HepG2 (cell line): ENCODE data around the gene TBC1D16. TPM values are rescaled to one million over a fixed set of nuclear protein-coding genes. Genes with fewer than 3 reads are reported as not detected.

Source experiments
- AGO2 ChIP-seq: fragments of 200-400 bp; formaldehyde crosslinking; optimal IDR thresholded peaks from 2 replicates; pipeline ENCODE3; 2017; ENCODE audit warnings: mild to moderate bottlenecking, low read depth, low read length, moderate library complexity
- HNRNPH1 ChIP-seq: fragments of 200-400 bp; formaldehyde crosslinking; optimal IDR thresholded peaks from 2 replicates; pipeline ENCODE3; 2017; ENCODE audit warnings: mild to moderate bottlenecking, low read depth, low read length
- KDM1A ChIP-seq: IDR thresholded peaks from 2 replicates; pipeline ENCODE4 v1.6.1; 2016; ENCODE audit warnings: missing compliant biosample characterization
- NFE2L1 ChIP-seq: sonication (generic); formaldehyde crosslinking; IDR thresholded peaks from 2 replicates; pipeline ENCODE4 v1.4.0; 2020; ENCODE audit warnings: missing genetic modification reagents, mild to moderate bottlenecking, borderline replicate concordance
- PCBP2 ChIP-seq: fragments of 200-400 bp; formaldehyde crosslinking; optimal IDR thresholded peaks from 2 replicates; pipeline ENCODE3; 2018; ENCODE audit warnings: low read length, low read depth; ENCODE audit not compliant: poor library complexity, severe bottlenecking
- RFX1 ChIP-seq: fragments of 450-650 bp; IDR thresholded peaks from 2 replicates; pipeline ENCODE4 v1.6.1; 2017
- SP1 ChIP-seq, 2 experiments: fragments of 450-650 bp in 1 of 2; sonication (generic) in 1 of 2; formaldehyde crosslinking in 1 of 2; IDR thresholded peaks; 2 replicates each; pipeline versions ENCODE4 v1.4.0 to v1.6.1; 2016 to 2020; ENCODE audit warnings: missing genetic modification reagents in 1 of 2
- ZIK1 ChIP-seq: sonication (generic); formaldehyde crosslinking; IDR thresholded peaks from 2 replicates; pipeline ENCODE4 v1.5.0; 2020; ENCODE audit warnings: mild to moderate bottlenecking, low read depth, missing genetic modification reagents, borderline replicate concordance
- ZNF138 ChIP-seq: sonication (generic); formaldehyde crosslinking; IDR thresholded peaks from 2 replicates; pipeline ENCODE4 v1.5.0; 2020; ENCODE audit warnings: mild to moderate bottlenecking, low read depth, missing genetic modification reagents
- ZNF775 ChIP-seq: sonication (generic); formaldehyde crosslinking; IDR thresholded peaks from 2 replicates; pipeline ENCODE4 v1.4.0; 2020; ENCODE audit warnings: missing genetic modification reagents, mild to moderate bottlenecking, moderate library complexity, borderline replicate concordance
- polyA plus RNA-seq, 8 experiments: library from polyadenylated mRNA; depleted of rRNA in 3 of 8; stranded (reverse) in 7 of 8; unstranded in 1 of 8; fragments of >200 nt; fragmentation: Illumina TruSeq in 4 of 8; extraction: Trizol in 4 of 8; gene quantifications; 2 replicates each; pipeline versions ENCODE4 v1.2.1 to v1.2.3, GENCODE V29; 2011 to 2016; ENCODE audit warnings: low read depth in 4 of 8, missing spikeins in 1 of 8, mixed read lengths in 1 of 8; ENCODE audit not compliant: insufficient read depth in 1 of 8
- total RNA-seq, 5 experiments: library from RNA; depleted of rRNA; stranded (reverse); fragments of >200 nt; fragmentation: Illumina TruSeq; extraction: Trizol; gene quantifications; 2 replicates each; pipeline ENCODE4 v1.2.3, GENCODE V29; 2016; ENCODE audit warnings: low read depth in 1 of 5
- TF ChIP-seq, protein P1 (sequence below): sonication (generic); formaldehyde crosslinking; IDR thresholded peaks from 2 replicates; pipeline ENCODE4 v1.4.0; 2020; ENCODE audit warnings: missing genetic modification reagents
- TF ChIP-seq, protein P2 (sequence below): sonication (generic); formaldehyde crosslinking; IDR thresholded peaks from 2 replicates; pipeline ENCODE4 v1.4.0; 2020; ENCODE audit warnings: missing genetic modification reagents, mild to moderate bottlenecking, borderline replicate concordance
- TF ChIP-seq, protein P3 (sequence below): sonication (generic); formaldehyde crosslinking; IDR thresholded peaks from 2 replicates; pipeline ENCODE4 v1.5.0; 2020; ENCODE audit warnings: missing genetic modification reagents
- TF ChIP-seq, protein P4 (sequence below): sonication (generic); formaldehyde crosslinking; IDR thresholded peaks from 2 replicates; pipeline ENCODE4 v1.4.0; 2020; ENCODE audit warnings: missing genetic modification reagents, borderline replicate concordance
- TF ChIP-seq, protein P5 (sequence below): sonication (generic); formaldehyde crosslinking; IDR thresholded peaks from 2 replicates; pipeline ENCODE4 v1.4.0; 2020; ENCODE audit warnings: missing genetic modification reagents

The TBC1D16 gene
- total and polyA plus RNA-seq, 2 of the 13 experiments (the other 11 are each of a cell fraction or from before 2014, with no cell fraction given), result 14.9 to 24.9 TPM

DNA sequence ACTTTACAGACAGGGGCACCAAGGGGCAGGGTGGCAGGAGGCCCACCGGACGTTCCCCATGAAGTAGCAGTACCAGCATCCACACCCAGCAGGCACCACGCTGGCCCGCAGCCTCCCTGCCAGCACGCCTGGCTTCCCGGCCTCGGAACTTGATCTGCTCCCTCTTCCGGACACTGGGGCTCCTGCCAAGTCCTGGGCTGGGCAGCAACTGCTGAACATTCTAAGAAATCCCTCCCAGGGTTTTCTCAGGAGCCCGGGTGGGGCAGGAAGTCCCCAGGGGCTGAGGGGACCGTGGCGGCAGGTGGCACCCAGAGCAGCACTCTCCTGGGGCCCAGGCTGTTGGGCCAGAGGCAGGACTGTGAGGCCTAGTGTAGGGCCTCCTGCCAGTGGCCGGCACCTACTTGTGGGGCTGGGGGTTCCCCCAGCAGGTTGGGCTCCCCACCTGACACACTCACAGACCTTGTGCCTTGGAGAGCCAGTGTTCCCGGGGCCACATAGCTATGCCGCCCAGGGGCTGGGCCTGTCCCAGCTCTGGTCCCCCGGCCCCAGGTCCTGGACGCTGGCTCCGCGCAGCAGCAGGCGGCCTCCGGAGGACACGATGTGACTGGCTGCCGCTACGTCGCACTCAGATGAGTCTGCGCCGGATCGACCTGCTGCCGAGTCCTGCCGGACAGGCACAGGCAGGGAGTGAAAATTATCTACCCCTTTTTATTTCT is 110.3 kb downstream of the TBC1D16 start (continued):
- TF ChIP-seq, protein P1, sequence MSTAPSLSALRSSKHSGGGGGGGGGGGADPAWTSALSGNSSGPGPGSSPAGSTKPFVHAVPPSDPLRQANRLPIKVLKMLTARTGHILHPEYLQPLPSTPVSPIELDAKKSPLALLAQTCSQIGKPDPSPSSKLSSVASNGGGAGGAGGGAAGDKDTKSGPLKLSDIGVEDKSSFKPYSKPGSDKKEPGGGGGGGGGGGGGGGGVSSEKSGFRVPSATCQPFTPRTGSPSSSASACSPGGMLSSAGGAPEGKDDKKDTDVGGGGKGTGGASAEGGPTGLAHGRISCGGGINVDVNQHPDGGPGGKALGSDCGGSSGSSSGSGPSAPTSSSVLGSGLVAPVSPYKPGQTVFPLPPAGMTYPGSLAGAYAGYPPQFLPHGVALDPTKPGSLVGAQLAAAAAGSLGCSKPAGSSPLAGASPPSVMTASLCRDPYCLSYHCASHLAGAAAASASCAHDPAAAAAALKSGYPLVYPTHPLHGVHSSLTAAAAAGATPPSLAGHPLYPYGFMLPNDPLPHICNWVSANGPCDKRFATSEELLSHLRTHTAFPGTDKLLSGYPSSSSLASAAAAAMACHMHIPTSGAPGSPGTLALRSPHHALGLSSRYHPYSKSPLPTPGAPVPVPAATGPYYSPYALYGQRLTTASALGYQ, result no peak
- TF ChIP-seq, protein P2, sequence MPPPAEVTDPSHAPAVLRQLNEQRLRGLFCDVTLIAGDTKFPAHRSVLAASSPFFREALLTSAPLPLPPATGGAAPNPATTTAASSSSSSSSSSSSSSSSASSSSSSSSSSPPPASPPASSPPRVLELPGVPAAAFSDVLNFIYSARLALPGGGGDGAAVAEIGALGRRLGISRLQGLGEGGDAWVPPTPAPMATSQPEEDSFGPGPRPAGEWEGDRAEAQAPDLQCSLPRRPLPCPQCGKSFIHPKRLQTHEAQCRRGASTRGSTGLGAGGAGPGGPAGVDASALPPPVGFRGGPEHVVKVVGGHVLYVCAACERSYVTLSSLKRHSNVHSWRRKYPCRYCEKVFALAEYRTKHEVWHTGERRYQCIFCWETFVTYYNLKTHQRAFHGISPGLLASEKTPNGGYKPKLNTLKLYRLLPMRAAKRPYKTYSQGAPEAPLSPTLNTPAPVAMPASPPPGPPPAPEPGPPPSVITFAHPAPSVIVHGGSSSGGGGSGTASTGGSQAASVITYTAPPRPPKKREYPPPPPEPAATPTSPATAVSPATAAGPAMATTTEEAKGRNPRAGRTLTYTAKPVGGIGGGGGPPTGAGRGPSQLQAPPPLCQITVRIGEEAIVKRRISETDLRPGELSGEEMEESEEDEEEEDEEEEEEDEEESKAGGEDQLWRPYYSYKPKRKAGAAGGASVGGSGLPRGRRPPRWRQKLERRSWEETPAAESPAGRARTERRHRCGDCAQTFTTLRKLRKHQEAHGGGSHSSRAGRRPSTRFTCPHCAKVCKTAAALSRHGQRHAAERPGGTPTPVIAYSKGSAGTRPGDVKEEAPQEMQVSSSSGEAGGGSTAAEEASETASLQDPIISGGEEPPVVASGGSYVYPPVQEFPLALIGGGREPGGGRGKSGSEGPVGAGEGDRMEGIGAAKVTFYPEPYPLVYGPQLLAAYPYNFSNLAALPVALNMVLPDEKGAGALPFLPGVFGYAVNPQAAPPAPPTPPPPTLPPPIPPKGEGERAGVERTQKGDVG, result peak; percentile 3; the same call in 1 of the 2 replicates
- TF ChIP-seq, protein P3, sequence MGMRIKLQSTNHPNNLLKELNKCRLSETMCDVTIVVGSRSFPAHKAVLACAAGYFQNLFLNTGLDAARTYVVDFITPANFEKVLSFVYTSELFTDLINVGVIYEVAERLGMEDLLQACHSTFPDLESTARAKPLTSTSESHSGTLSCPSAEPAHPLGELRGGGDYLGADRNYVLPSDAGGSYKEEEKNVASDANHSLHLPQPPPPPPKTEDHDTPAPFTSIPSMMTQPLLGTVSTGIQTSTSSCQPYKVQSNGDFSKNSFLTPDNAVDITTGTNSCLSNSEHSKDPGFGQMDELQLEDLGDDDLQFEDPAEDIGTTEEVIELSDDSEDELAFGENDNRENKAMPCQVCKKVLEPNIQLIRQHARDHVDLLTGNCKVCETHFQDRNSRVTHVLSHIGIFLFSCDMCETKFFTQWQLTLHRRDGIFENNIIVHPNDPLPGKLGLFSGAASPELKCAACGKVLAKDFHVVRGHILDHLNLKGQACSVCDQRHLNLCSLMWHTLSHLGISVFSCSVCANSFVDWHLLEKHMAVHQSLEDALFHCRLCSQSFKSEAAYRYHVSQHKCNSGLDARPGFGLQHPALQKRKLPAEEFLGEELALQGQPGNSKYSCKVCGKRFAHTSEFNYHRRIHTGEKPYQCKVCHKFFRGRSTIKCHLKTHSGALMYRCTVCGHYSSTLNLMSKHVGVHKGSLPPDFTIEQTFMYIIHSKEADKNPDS, result no peak
- TF ChIP-seq ZNF775, result no peak
- TF ChIP-seq HNRNPH1, result no peak
- TF ChIP-seq KDM1A (CRISPR knock-in tag), result no peak
- TF ChIP-seq NFE2L1, result 0 out of 2 replicates have a peak, but pooled peaks have one; percentile 29
- TF ChIP-seq, protein P4, sequence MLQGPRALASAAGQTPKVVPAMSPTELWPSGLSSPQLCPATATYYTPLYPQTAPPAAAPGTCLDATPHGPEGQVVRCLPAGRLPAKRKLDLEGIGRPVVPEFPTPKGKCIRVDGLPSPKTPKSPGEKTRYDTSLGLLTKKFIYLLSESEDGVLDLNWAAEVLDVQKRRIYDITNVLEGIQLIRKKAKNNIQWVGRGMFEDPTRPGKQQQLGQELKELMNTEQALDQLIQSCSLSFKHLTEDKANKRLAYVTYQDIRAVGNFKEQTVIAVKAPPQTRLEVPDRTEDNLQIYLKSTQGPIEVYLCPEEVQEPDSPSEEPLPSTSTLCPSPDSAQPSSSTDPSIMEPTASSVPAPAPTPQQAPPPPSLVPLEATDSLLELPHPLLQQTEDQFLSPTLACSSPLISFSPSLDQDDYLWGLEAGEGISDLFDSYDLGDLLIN (CRISPR knock-in tag), result no peak
- TF ChIP-seq PCBP2, result no peak
- TF ChIP-seq, protein P5, sequence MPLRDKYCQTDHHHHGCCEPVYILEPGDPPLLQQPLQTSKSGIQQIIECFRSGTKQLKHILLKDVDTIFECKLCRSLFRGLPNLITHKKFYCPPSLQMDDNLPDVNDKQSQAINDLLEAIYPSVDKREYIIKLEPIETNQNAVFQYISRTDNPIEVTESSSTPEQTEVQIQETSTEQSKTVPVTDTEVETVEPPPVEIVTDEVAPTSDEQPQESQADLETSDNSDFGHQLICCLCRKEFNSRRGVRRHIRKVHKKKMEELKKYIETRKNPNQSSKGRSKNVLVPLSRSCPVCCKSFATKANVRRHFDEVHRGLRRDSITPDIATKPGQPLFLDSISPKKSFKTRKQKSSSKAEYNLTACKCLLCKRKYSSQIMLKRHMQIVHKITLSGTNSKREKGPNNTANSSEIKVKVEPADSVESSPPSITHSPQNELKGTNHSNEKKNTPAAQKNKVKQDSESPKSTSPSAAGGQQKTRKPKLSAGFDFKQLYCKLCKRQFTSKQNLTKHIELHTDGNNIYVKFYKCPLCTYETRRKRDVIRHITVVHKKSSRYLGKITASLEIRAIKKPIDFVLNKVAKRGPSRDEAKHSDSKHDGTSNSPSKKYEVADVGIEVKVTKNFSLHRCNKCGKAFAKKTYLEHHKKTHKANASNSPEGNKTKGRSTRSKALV, result no peak
- no peak for TF ChIP-seq SP1 (IDR thresholded peaks at IDR 0.05)
- no peak; the same call in 1 of the 2 replicates for TF ChIP-seq SP1 (CRISPR knock-in tag; IDR thresholded peaks at IDR 0.05)
- TF ChIP-seq RFX1, result no peak
- no peak for TF ChIP-seq ZNF138 (CRISPR knock-in tag)
- TF ChIP-seq AGO2, result peak; percentile 43
- no peak for TF ChIP-seq ZIK1 (CRISPR knock-in tag)
